NCI-H69 (cell line): ENCODE measurements around the gene TMEM25.
"Not testable (repeated sequence)": the region's sequence is repeated elsewhere in the genome, so short reads cannot be mapped to it uniquely, and the experiment has no call there.

ENCODE experiments used
- DNase-seq: peaks from one replicate; lab custom pipeline; 2025; lab: John Stamatoyannopoulos, UW

The TMEM25 gene

DNA sequence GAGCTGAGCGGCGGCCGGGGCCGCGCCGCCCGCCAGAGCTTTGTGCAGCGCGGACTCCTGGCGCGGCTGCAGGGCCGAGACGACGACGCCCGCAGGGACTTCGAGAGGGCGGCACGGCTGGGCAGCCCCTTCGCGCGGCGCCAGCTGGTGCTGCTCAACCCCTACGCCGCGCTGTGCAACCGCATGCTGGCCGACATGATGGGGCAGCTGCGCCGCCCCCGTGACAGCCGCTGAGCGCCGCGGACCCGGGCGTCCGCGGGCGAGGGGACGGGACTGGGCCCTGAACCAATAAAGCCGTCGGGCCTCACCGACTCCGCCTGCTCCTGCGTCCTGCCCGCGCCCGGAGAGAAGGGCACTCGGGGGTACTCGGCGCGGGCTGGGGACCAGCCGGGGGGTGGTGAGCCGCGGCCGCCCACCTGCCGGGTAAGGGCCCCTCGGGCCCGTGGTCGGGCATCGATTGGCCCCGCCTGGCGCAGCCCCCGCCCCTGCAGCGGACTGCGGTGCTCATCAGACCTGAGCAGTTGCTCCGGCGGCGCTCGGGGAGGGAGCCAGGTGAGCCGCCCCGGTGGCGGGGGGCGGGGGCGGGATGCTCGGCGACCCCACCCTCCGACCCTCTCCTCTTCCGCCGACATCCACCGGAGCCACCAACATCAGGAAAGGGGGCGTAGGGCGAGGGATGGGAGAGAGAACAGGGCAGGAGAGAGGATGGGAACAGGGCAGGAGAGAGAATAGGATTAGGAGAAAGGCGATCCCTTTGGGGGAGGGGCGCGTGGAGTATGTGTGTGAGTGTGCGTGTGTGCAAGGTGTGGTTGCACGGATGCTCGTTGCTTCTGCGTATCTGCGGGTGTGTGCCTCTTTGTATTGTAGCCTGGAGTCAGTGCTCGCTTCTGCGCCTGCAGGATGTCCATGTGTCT, at the start of gene TMEM25:
TSS of gene TMEM25 (plus strand) at position 510 of the 914 bp plus-strand sequence. CDS start 610 bp downstream, outside the sequence.
- DNase-seq, result peak; percentile 92

DNA sequence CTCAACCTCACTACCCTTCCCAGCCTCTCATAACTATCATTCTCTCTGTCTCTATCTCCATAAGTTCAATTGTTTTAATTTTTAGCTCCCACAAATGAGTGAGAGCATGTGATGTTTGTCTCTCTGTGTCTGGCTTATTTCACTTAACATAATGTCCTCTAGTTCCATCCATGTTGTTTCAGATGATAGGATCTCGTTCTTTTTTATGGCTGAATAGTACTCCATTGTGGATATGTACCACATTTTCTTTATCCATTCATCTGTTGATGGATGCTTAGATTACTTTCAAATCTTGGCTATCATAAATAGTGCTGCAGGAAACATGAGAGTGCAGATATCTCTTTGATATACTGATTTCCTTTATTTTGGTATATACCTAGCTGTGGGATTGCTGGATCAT, 49.8 kb upstream of the TMEM25 start:
- DNase-seq, result not testable (repeated sequence)

DNA sequence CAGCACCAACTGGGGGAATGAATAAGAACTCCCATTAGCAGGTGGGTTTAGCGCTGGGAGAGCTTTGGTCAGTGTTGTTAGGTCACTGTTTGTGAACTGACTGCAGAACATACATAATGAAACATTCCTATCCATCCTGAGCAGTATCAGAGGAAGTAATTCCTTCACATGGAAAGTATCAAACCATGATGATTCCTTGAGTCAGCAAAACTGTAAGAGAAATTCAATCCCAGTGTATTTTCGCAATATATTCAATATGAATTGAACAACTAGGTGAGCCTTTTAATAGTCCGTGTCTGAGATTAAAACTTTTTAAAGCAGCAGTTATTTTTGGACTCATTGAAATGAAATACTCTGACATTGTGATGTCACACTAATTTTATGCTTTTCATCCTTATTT, 46.6 kb upstream of the TMEM25 start:
- no peak for DNase-seq

DNA sequence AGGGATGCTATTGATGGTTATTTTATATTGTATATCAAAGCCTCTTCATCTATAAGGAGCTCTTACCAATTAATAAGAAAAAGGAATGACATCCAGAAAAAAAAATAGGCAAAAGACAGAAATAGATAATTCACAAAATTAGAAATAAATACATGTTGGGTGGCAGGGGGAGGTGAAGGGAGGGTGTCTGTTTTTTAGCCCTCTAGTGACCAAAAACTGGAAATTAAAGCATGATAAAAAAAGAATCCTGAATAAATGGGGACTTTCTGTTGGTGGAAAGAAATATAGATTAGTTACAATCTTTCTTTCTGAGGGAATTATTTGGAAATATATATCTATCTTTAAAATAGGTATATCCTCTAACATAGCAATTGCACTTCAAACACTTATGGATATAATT, 45.7 kb upstream of the TMEM25 start:
- no peak for DNase-seq

DNA sequence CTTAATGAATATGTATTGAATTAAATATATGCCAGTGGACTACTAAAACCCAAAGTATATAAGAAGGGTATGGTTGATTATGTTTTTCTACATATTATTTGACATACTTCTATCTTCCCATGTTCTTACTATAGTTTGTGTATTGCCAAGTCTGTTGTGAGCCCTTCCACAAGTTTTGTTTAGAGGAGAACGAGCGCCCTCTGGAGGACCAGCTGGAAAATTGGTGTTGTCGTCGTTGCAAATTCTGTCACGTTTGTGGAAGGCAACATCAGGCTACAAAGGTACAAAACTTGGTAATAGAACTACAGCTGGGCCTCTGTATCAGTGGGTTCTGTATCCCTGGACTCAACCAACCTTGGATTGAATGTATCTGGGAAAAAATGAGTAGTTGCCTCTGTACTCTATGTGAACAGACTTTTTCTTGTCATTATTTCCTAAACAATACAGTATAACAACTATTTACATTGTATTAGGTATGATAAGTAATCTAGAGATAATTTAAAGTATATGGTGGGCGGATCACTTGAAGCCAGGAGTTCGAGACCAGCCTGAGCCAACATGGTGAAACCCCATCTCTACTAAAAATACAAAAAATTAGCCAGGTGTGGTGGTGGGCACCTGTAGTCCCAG, 42.4 kb upstream of the TMEM25 start:
- peak; percentile 74 for DNase-seq

DNA sequence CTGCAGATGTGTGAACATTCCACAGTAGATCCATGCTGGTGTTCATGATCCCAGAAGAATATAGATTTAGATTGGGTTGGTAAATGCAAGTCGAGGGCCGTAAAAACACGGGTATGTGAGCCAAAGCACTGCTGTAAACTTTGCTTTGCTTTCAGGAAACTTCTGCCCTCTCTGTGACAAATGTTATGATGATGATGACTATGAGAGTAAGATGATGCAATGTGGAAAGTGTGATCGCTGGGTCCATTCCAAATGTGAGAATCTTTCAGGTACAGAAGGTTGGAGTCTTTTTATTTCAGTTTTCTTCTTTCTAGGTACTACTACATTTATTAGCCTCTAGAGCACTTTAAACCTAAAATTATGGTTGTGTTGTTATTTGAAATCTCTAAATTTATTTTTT, 40.0 kb upstream of the TMEM25 start:
- DNase-seq, result no peak

DNA sequence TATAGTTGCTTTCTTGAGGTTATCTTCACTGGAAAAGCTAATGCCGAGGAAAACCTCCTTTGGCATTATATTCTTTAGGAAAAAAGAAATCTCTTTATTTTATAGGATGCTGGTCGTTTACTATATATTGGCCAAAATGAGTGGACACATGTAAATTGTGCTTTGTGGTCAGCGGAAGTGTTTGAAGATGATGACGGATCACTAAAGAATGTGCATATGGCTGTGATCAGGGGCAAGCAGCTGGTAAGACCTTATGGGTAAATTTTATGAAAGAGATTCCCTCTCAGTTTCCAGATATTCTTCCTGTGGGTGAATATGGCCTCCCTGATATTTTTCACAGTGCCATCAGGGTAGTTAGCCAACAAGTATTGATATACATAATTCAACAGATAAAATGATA, 33.2 kb upstream of the TMEM25 start:
- no peak for DNase-seq

DNA sequence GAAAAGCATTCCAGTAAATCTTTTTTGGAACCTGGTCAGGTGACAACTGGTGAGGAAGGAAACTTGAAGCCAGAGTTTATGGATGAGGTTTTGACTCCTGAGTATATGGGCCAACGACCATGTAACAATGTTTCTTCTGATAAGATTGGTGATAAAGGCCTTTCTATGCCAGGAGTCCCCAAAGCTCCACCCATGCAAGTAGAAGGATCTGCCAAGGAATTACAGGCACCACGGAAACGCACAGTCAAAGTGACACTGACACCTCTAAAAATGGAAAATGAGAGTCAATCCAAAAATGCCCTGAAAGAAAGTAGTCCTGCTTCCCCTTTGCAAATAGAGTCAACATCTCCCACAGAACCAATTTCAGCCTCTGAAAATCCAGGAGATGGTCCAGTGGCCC, 27.8 kb upstream of the TMEM25 start:
- no peak for DNase-seq

DNA sequence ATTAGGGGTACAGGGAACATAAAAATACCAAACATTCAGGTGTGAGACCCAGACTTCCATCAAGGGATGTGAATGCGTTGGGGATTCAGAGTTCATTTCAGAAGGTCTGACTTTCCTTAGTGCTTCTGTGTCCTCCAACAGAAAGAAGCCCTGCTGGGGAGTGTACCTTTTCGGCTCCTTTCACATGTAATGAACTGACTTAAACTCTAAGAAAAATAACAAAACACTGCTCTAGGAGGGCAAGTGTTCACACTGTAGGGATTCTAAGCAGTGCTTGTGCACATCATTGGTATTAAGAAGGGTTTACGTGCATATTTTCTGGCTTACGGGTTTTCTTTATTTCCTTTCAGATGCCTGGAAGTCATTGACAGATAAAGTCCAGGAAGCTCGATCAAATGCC, 19.4 kb upstream of the TMEM25 start:
- DNase-seq, result no peak

DNA sequence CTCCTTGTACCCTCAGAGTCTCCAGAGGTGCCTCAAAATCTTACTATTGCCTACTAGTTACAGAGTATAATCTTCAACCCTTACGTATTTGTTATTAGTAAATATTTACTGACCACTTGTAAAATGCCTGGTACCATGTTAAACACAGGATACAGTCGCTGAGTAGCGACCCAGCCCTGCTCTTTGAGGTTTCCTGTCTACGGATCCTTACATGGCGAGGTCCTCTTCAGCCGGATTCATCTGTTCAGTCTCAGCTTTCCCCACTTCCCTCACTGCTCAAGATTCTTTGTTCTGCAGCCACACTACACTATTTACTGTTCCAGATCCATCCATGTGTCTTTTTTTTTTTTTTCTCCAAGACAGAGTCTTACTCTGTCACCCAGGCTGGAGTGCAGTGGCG, 16.9 kb upstream of the TMEM25 start:
- no peak for DNase-seq

DNA sequence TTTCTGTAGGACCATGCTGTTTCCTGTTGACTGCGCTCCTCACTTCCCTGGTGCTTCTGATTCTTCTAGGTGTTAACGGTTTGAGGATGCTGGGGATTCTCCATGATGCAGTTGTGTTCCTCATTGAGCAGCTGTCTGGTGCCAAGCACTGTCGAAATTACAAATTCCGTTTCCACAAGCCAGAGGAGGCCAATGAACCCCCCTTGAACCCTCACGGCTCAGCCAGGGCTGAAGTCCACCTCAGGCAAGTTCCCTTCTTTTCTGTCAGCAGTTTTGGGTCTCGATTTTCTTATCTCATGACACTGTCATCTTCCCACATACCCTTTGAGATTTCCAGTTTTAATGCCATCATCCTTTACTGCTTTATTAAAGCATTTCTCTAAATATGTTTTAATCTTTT, 11.4 kb upstream of the TMEM25 start:
- no peak for DNase-seq

DNA sequence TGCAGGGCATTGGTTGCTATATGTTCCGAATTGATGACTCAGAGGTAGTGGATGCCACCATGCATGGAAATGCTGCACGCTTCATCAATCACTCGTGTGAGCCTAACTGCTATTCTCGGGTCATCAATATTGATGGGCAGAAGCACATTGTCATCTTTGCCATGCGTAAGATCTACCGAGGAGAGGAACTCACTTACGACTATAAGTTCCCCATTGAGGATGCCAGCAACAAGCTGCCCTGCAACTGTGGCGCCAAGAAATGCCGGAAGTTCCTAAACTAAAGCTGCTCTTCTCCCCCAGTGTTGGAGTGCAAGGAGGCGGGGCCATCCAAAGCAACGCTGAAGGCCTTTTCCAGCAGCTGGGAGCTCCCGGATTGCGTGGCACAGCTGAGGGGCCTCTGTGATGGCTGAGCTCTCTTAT, 9.1 kb upstream of the TMEM25 start:
- DNase-seq, result no peak

DNA sequence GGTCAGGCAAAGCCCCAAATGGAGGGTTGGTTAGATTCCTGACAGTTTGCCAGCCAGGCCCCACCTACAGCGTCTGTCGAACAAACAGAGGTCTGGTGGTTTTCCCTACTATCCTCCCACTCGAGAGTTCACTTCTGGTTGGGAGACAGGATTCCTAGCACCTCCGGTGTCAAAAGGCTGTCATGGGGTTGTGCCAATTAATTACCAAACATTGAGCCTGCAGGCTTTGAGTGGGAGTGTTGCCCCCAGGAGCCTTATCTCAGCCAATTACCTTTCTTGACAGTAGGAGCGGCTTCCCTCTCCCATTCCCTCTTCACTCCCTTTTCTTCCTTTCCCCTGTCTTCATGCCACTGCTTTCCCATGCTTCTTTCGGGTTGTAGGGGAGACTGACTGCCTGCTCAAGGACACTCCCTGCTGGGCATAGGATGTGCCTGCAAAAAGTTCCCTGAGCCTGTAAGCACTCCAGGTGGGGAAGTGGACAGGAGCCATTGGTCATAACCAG, 8.4 kb upstream of the TMEM25 start:
- DNase-seq, result peak; percentile 39

DNA sequence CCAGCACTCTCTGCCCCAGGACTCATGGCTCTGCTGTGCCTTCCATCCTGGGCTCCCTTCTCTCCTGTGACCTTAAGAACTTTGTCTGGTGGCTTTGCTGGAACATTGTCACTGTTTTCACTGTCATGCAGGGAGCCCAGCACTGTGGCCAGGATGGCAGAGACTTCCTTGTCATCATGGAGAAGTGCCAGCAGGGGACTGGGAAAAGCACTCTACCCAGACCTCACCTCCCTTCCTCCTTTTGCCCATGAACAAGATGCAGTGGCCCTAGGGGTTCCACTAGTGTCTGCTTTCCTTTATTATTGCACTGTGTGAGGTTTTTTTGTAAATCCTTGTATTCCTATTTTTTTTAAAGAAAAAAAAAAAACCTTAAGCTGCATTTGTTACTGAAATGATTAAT, 6.6 kb upstream of the TMEM25 start:
- DNase-seq, result peak; percentile 10

DNA sequence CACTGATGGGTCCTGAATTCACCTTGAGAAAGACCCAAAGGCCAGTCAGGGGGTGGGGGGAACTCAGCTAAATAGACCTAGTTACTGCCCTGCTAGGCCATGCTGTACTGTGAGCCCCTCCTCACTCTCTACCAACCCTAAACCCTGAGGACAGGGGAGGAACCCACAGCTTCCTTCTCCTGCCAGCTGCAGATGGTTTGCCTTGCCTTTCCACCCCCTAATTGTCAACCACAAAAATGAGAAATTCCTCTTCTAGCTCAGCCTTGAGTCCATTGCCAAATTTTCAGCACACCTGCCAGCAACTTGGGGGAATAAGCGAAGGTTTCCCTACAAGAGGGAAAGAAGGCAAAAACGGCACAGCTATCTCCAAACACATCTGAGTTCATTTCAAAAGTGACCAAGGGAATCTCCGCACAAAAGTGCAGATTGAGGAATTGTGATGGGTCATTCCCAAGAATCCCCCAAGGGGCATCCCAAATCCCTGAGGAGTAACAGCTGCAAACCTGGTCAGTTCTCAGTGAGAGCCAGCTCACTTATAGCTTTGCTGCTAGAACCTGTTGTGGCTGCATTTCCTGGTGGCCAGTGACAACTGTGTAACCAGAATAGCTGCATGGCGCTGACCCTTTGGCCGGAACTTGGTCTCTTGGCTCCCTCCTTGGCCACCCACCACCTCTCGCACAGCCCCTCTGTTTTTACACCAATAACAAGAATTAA, 6.1 kb upstream of the TMEM25 start:
- no peak for DNase-seq

DNA sequence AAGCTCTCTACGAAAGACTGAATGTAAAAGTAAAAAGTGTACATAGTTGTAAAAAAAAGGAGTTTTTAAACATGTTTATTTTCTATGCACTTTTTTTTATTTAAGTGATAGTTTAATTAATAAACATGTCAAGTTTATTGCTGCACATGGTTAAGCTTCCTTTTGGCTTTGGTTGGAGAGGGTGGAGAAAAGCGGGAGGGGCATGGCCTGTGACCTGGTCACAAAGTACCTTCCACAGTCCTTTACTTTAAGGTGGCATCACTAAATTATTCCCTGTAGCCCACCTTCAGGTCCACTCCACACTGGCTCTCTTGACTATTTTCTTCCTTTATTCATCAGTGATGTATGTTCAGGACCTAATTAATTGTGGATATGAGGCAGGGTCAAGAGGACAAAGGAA, 4.3 kb upstream of the TMEM25 start:
- no peak for DNase-seq

DNA sequence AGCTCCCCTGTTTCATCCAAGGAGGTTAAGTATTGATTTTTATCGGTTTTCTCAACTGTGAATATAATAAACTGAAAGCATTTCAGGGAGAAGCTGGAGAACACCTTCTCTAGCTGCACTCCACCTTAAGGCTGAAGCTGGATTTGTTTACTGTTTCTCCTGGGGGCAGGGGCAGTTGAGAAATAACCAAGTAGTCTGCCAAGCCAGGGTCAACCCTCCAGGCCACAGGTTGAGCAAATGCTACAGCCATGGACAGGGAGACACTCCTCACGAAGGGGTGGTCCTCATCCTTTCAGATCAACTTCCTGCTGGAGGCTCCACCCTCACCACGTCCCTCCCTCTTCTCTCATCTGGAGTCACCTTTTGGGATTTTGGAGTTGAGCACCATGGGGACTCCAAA, 3.9 kb upstream of the TMEM25 start, which contains the start of gene TTC36:
TSS of gene TTC36 (plus strand) at position 366 of the 400 bp plus-strand sequence. CDS start at position 387, 21 bp downstream.
- no peak for DNase-seq

DNA sequence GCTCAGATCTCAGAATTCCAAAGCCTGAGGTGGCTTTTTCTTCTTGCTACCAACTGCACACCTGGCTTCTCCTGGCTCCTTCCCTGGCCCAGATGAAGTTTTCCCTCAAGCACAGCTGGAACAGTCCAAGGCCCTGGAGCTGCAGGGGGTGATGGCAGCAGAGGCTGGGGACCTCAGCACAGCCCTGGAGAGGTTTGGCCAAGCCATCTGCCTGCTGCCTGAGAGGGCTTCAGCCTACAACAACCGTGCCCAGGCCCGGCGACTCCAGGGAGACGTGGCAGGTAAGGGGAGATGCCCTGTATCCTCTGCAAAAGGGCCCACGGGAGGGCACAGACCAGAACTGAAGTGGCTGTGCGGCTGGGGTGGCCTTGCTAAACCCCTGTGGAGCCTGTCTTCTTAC, 2.5 kb upstream of the TMEM25 start:
- DNase-seq, result no peak

DNA sequence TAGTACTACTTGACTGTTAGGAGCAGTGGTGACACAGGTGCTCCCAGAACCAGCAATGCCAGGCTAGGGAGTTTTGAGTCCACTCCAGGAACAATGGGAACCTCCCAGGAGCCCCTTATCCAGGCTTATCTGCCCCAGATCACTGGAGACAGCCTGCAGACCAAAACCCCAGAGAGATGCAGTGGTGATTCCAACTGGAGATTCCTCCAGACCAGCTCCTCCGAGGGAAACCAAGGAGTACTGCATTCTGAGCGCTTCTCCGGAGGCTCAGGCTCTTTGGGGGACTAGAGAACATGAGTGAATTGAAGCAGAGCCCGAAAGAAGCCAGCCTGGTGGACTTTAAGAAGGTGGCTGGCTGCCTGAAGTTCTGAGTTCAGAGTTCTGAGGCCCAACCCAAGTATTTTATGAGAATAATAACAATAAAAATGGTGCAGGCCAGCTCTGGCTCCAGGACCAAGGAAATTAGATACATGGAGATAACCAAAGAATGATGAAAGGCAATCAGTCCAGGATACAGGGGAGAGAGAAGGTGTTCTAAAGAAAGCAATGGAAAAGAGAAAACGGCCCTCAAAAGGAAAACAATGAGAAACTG, 1.3 kb upstream of the TMEM25 start:
- peak; percentile 55 for DNase-seq

DNA sequence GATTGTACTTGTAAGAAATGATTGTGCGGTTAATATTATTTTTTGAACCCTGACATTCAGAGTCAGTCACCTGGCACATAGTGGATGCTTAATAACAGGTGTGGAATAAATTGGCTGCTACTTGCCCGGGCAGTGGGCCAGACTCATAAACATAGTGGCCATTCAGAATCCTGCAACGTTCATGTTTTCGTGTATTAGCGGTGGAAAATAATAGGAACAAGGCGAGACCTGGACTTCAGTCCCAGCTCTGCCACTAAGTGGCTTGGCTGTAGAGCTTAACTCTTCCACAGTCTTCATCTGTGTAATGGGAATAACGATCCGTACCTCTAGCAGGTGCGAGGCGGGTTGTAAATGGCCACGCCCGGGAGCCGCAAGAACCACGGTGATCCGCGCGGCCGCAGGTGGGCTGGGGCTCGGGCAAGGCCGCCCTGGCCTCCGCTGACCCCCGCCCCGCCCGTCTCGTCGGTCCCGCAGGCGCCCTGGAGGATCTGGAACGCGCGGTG, 761 bp upstream of the TMEM25 start:
- DNase-seq, result peak; percentile 93

DNA sequence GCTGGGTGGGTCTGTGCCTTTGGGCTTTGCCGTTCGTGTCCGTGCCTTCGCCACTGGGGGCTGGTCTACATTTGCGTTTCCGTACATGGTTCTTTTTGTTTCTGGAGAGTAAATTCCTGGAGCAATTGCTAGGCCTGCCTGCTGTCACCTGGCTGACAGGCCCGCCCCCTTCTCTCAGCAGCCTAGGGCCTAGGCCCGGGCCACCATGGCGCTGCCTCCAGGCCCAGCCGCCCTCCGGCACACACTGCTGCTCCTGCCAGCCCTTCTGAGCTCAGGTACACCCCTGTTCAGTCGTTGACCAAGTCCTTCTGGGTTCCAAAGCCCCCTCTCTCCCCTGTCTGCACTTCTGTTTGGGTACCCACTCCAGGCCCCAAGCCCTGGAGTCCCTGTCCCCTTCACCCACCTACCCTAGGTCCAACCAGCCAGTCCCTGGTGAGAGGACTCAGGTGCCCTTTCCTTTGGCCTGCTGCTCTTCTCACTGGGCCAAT, 649 bp downstream of the TMEM25 start:
- DNase-seq, result no peak

DNA sequence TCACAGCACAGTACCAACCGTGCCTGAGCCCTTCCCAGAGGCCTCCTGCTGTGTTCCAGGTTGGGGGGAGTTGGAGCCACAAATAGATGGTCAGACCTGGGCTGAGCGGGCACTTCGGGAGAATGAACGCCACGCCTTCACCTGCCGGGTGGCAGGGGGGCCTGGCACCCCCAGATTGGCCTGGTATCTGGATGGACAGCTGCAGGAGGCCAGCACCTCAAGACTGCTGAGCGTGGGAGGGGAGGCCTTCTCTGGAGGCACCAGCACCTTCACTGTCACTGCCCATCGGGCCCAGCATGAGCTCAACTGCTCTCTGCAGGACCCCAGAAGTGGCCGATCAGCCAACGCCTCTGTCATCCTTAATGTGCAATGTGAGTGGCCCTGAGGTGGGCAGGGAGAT, 1.1 kb downstream of the TMEM25 start:
- no peak for DNase-seq
